PC-3 (cell line): ENCODE results near the gene EIF3B. TPM values are rescaled to one million over a fixed set of nuclear protein-coding genes. Genes with fewer than 3 reads are reported as not detected.
"Not testable (repeated sequence)": the region's sequence is repeated elsewhere in the genome, so short reads cannot be mapped to it uniquely, and the experiment has no call there.

Experiments
- ATAC-seq: fragments of 200-7000 bp; cut with Tn5 transposase; 2 replicates; pipeline ENCODE4 v1.9.1; 2020; ENCODE audit warnings: mild to moderate bottlenecking, moderate library complexity
- BruUV-seq: library from RNA; stranded (reverse); fragments of 400-500 nt; replicated peaks from 2 replicates; lab custom pipeline; 2021; lab: Mats Ljungman, UMichigan
- CTCF ChIA-PET: fragments of 300-600 bp; sonication (Branson Sonifier 250); formaldehyde crosslinking; loops from one replicate; lab custom pipeline; 2022; ENCODE audit warnings: antibody characterized with exemption; lab: Charles Lee
- POLR2A ChIA-PET: fragments of 300-600 bp; sonication (Branson Sonifier 250); formaldehyde crosslinking; loops from one replicate; lab custom pipeline; 2022; ENCODE audit warnings: antibody characterized with exemption; ENCODE audit not compliant: unreplicated experiment; lab: Charles Lee
- DNase-seq: peaks from one replicate; pipeline ENCODE4 v3.0.0-alpha.2; 2015
- H2AFZ ChIP-seq: fragments of 300-600 bp; sonication (generic); 2 replicates; pipeline ENCODE4 v1.6.0; 2016; ENCODE audit warnings: antibody characterized with exemption, low read length
- H3F3A ChIP-seq: fragments of 300-600 bp; sonication (generic); one replicate; pipeline ENCODE4 v1.6.0; 2017; ENCODE audit warnings: antibody characterized with exemption, low read length, control low read depth, mild to moderate bottlenecking; ENCODE audit not compliant: unreplicated experiment
- H3K27ac ChIP-seq: fragments of 300-600 bp; sonication (generic); 2 replicates; pipeline ENCODE4 v1.5.1; 2016; ENCODE audit warnings: mild to moderate bottlenecking, low read length
- H3K27me3 ChIP-seq: fragments of 300-600 bp; sonication (generic); 2 replicates; pipeline ENCODE4 v1.6.1; 2016; ENCODE audit warnings: low read length, mixed read lengths
- H3K36me3 ChIP-seq: fragments of 300-600 bp; sonication (generic); 2 replicates; pipeline ENCODE4 v1.6.1; 2016; ENCODE audit warnings: low read depth, mixed run types, low read length, mixed read lengths
- H3K4me1 ChIP-seq: fragments of 300-600 bp; sonication (generic); 2 replicates; pipeline ENCODE4 v1.5.1; 2016; ENCODE audit warnings: low read length; ENCODE audit not compliant: insufficient read depth
- H3K4me2 ChIP-seq: fragments of 300-600 bp; sonication (generic); 2 replicates; pipeline ENCODE4 v1.6.0; 2016; ENCODE audit warnings: low read length
- H3K4me3 ChIP-seq: fragments of 300-600 bp; sonication (generic); 2 replicates; pipeline ENCODE4 v1.5.1; 2016; ENCODE audit warnings: mild to moderate bottlenecking, low read length, mixed read lengths
- H3K79me2 ChIP-seq: fragments of 300-600 bp; sonication (generic); 2 replicates; pipeline ENCODE4 v1.6.1; 2017; ENCODE audit warnings: low read length, mixed read lengths
- H3K9ac ChIP-seq: fragments of 300-600 bp; sonication (generic); 2 replicates; pipeline ENCODE4 v1.6.0; 2016; ENCODE audit warnings: mild to moderate bottlenecking, low read length
- H3K9me2 ChIP-seq: fragments of 300-600 bp; sonication (generic); replicated peaks from 2 replicates; pipeline ENCODE4 v1.6.1; 2016; ENCODE audit warnings: mixed run types, low read length, mixed read lengths
- H3K9me3 ChIP-seq: fragments of 300-600 bp; sonication (generic); 2 replicates; pipeline ENCODE4 v1.6.1; 2016; ENCODE audit warnings: low read length, mixed read lengths
- H4K20me1 ChIP-seq: fragments of 300-600 bp; sonication (generic); 2 replicates; pipeline ENCODE4 v1.6.1; 2016; ENCODE audit warnings: low read length, mixed read lengths
- CTCF ChIP-seq: fragments of 300-600 bp; sonication (generic); conservative IDR thresholded peaks from 2 replicates; pipeline ENCODE4 v1.5.1; 2017; ENCODE audit warnings: antibody characterized with exemption, low read depth, mild to moderate bottlenecking, low read length
- EZH2 ChIP-seq: fragments of 300-600 bp; sonication (generic); IDR thresholded peaks from one replicate; pipeline ENCODE4 v1.6.1; 2017; ENCODE audit warnings: antibody characterized with exemption, mild to moderate bottlenecking, low read length; ENCODE audit not compliant: unreplicated experiment
- EZH2phosphoT487 ChIP-seq: fragments of 300-600 bp; sonication (generic); IDR thresholded peaks from 2 replicates; pipeline ENCODE4 v1.6.1; 2018; ENCODE audit warnings: mild to moderate bottlenecking, antibody characterized with exemption, low read length, borderline replicate concordance
- intact Hi-C: fragments of 100-400 bp; cut with micrococcal nuclease; formaldehyde crosslinking; loops from 2 replicates; pipeline ENCODE4 v1.9.0; 2023
- total RNA-seq: library from RNA; depleted of rRNA; stranded (reverse); fragments of >200 nt; gene quantifications from 2 replicates; pipeline ENCODE4 v1.2.3, GENCODE V29; 2014

The EIF3B gene
- total RNA-seq, 1 experiment from 2014 or later = 289 TPM

- Histone ChIP-seq H3K9me2 (no peaks in the 10 kb centered on the region), H3K27me3 (no peaks in the 10 kb centered on the region), H3K79me2 (no peaks in the 10 kb centered on the region), H4K20me1 (no peaks in the 10 kb centered on the region), H3K9ac (no peak overlapping the region), H3K9me3 (no peaks in the 10 kb centered on the region), H3K27ac (no peak overlapping the region), H3F3A (no peaks in the 10 kb centered on the region), H3K4me3 (no peak overlapping the region), H3K4me1 (no peaks in the 10 kb centered on the region), H2AFZ (no peak overlapping the region), H3K36me3 (no peaks in the 10 kb centered on the region), H3K4me2 (no peak overlapping the region)
- no peak for TF ChIP-seq EZH2
- TF ChIP-seq CTCF = no peak
- no peak for TF ChIP-seq EZH2phosphoT487
- BruUV-seq = no TSS peak
- CTCF ChIA-PET = no interaction called here
- intact Hi-C loops = no loop called here
- ATAC-seq (no peak), DNase-seq (no peak)
- POLR2A ChIA-PET = no interaction called here
These were observed 27.7 kb upstream of the EIF3B start for GRCh38 chr7:2326951-2327350.

GRCh38 chr7:2330493-2330892 is 24.1 kb upstream of the EIF3B start:
- Histone ChIP-seq H3K9ac (no peak overlapping the region), H3K79me2 (no peaks in the 10 kb centered on the region), H3K4me3 (no peak overlapping the region), H3K4me1 (no peaks in the 10 kb centered on the region), H3K9me2 (no peaks in the 10 kb centered on the region), H3F3A (no peaks in the 10 kb centered on the region), H3K36me3 (no peaks in the 10 kb centered on the region), H3K9me3 (no peaks in the 10 kb centered on the region), H2AFZ (no peak overlapping the region), H3K27me3 (no peaks in the 10 kb centered on the region), H3K4me2 (no peak overlapping the region), H3K27ac (no peak overlapping the region), H4K20me1 (no peaks in the 10 kb centered on the region)
- intact Hi-C loops = no loop called here
- CTCF ChIA-PET = no interaction called here
- ATAC-seq (no peak), DNase-seq (no peak)
- TF ChIP-seq CTCF = no peak
- TF ChIP-seq EZH2phosphoT487 = no peak
- no peak for TF ChIP-seq EZH2
- POLR2A ChIA-PET = no interaction called here
- BruUV-seq = no TSS peak

DNA sequence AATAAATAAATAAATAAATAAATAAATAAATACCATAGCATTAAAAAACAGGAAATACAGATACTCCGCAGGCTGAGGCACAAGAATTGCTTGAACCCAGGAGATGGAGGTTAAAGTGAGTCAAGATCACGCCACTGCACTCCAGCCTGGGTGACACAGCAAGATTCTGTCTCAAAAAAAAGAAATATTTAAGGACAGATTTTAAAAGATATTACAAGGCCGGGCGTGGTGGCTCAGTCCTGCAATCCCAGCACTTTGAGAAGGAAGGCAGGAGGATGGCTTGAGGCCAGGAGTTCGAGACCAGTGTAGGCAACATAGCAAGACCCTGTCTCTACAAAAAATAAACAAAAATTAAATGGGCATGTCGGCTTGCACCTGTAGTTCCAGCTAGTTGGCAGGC is 22.9 kb upstream of the EIF3B start:
- ChIA-PET POLR2A (no interaction called here), CTCF (no interaction called here)
- H3K9me2 ChIP-seq = no peaks in the 10 kb centered on the region
- no peak overlapping the region for H3K9ac ChIP-seq
- TF ChIP-seq CTCF = no peak
- no peak for TF ChIP-seq EZH2
- TF ChIP-seq EZH2phosphoT487 = no peak
- H3K27me3 ChIP-seq = no peaks in the 10 kb centered on the region
- H3K4me2 ChIP-seq = no peak overlapping the region
- no peak overlapping the region for H3K4me3 ChIP-seq
- no peak overlapping the region for H3K27ac ChIP-seq
- no peaks in the 10 kb centered on the region for H3K36me3 ChIP-seq
- H3K4me1 ChIP-seq = no peaks in the 10 kb centered on the region
- ATAC-seq (no peak), DNase-seq (no peak)
- no peaks in the 10 kb centered on the region for H3F3A ChIP-seq
- H4K20me1 ChIP-seq = no peaks in the 10 kb centered on the region
- H3K79me2 ChIP-seq = no peaks in the 10 kb centered on the region
- no peaks in the 10 kb centered on the region for H3K9me3 ChIP-seq
- no peak overlapping the region for H2AFZ ChIP-seq
- BruUV-seq = no TSS peak
- intact Hi-C loops = no loop called here

DNA sequence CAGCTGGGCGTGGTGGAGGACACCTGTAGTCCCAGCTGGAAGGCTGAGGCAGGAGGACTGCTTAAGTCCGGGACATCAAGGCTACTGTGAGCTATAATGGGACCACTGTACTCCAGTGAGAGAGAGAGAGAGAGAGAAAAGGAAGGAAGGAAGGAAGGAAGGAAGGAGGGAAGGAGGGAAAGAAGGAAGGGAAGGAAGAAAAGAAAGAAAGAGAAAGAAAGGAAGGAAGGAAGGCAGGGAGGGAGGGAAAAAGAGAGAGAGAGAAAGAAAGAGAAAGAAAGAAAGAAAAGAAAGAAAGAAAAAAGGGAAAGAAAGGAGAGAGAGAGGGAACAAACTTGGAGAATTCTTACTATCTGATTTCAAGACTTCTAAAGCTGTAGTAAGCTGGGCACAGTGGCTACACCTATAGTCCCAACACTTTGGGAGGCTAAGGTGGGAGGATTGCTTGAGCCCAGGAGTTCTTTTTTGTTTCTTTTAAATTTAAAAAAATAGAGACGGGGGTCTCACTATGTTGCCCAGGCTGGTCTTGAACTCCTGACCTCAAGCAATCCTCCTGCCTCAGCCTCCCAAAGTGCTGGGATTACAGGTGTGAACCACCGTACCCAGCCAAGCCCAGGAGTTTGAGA is 21.9 kb upstream of the EIF3B start:
- H3K4me3 ChIP-seq, H3F3A ChIP-seq, ATAC-seq, H4K20me1 ChIP-seq, H3K4me1 ChIP-seq, H3K9me3 ChIP-seq, H3K27ac ChIP-seq, intact Hi-C loops, H3K9me2 ChIP-seq, H3K9ac ChIP-seq, H3K79me2 ChIP-seq, BruUV-seq, H3K4me2 ChIP-seq, H2AFZ ChIP-seq, POLR2A ChIA-PET, H3K27me3 ChIP-seq, H3K36me3 ChIP-seq, CTCF ChIA-PET, DNase-seq: not testable (repeated sequence)
